PC-3 (cell line): ENCODE measurements around the gene CCN2. TPM values are rescaled to one million over a fixed set of nuclear protein-coding genes. Genes with fewer than 3 reads are reported as not detected.
"Not testable (repeated sequence)": the region's sequence is repeated elsewhere in the genome, so short reads cannot be mapped to it uniquely, and the experiment has no call there.

Source experiments
- ATAC-seq: fragments of 200-7000 bp; cut with Tn5 transposase; 2 replicates; pipeline ENCODE4 v1.9.1; 2020; ENCODE audit warnings: mild to moderate bottlenecking, moderate library complexity
- BruUV-seq: library from RNA; stranded (reverse); fragments of 400-500 nt; replicated peaks from 2 replicates; lab custom pipeline; 2021; lab: Mats Ljungman, UMichigan
- CTCF ChIA-PET: fragments of 300-600 bp; sonication (Branson Sonifier 250); formaldehyde crosslinking; loops from one replicate; lab custom pipeline; 2022; ENCODE audit warnings: antibody characterized with exemption; lab: Charles Lee
- POLR2A ChIA-PET: fragments of 300-600 bp; sonication (Branson Sonifier 250); formaldehyde crosslinking; loops from one replicate; lab custom pipeline; 2022; ENCODE audit warnings: antibody characterized with exemption; ENCODE audit not compliant: unreplicated experiment; lab: Charles Lee
- DNase-seq: peaks from one replicate; pipeline ENCODE4 v3.0.0-alpha.2; 2015
- H2AFZ ChIP-seq: fragments of 300-600 bp; sonication (generic); 2 replicates; pipeline ENCODE4 v1.6.0; 2016; ENCODE audit warnings: antibody characterized with exemption, low read length
- H3F3A ChIP-seq: fragments of 300-600 bp; sonication (generic); one replicate; pipeline ENCODE4 v1.6.0; 2017; ENCODE audit warnings: antibody characterized with exemption, low read length, control low read depth, mild to moderate bottlenecking; ENCODE audit not compliant: unreplicated experiment
- H3K27ac ChIP-seq: fragments of 300-600 bp; sonication (generic); 2 replicates; pipeline ENCODE4 v1.5.1; 2016; ENCODE audit warnings: mild to moderate bottlenecking, low read length
- H3K27me3 ChIP-seq: fragments of 300-600 bp; sonication (generic); 2 replicates; pipeline ENCODE4 v1.6.1; 2016; ENCODE audit warnings: low read length, mixed read lengths
- H3K36me3 ChIP-seq: fragments of 300-600 bp; sonication (generic); 2 replicates; pipeline ENCODE4 v1.6.1; 2016; ENCODE audit warnings: low read depth, mixed run types, low read length, mixed read lengths
- H3K4me1 ChIP-seq: fragments of 300-600 bp; sonication (generic); 2 replicates; pipeline ENCODE4 v1.5.1; 2016; ENCODE audit warnings: low read length; ENCODE audit not compliant: insufficient read depth
- H3K4me2 ChIP-seq: fragments of 300-600 bp; sonication (generic); 2 replicates; pipeline ENCODE4 v1.6.0; 2016; ENCODE audit warnings: low read length
- H3K4me3 ChIP-seq: fragments of 300-600 bp; sonication (generic); 2 replicates; pipeline ENCODE4 v1.5.1; 2016; ENCODE audit warnings: mild to moderate bottlenecking, low read length, mixed read lengths
- H3K79me2 ChIP-seq: fragments of 300-600 bp; sonication (generic); 2 replicates; pipeline ENCODE4 v1.6.1; 2017; ENCODE audit warnings: low read length, mixed read lengths
- H3K9ac ChIP-seq: fragments of 300-600 bp; sonication (generic); 2 replicates; pipeline ENCODE4 v1.6.0; 2016; ENCODE audit warnings: mild to moderate bottlenecking, low read length
- H3K9me2 ChIP-seq: fragments of 300-600 bp; sonication (generic); replicated peaks from 2 replicates; pipeline ENCODE4 v1.6.1; 2016; ENCODE audit warnings: mixed run types, low read length, mixed read lengths
- H3K9me3 ChIP-seq: fragments of 300-600 bp; sonication (generic); 2 replicates; pipeline ENCODE4 v1.6.1; 2016; ENCODE audit warnings: low read length, mixed read lengths
- H4K20me1 ChIP-seq: fragments of 300-600 bp; sonication (generic); 2 replicates; pipeline ENCODE4 v1.6.1; 2016; ENCODE audit warnings: low read length, mixed read lengths
- CTCF ChIP-seq: fragments of 300-600 bp; sonication (generic); conservative IDR thresholded peaks from 2 replicates; pipeline ENCODE4 v1.5.1; 2017; ENCODE audit warnings: antibody characterized with exemption, low read depth, mild to moderate bottlenecking, low read length
- EZH2 ChIP-seq: fragments of 300-600 bp; sonication (generic); IDR thresholded peaks from one replicate; pipeline ENCODE4 v1.6.1; 2017; ENCODE audit warnings: antibody characterized with exemption, mild to moderate bottlenecking, low read length; ENCODE audit not compliant: unreplicated experiment
- EZH2phosphoT487 ChIP-seq: fragments of 300-600 bp; sonication (generic); IDR thresholded peaks from 2 replicates; pipeline ENCODE4 v1.6.1; 2018; ENCODE audit warnings: mild to moderate bottlenecking, antibody characterized with exemption, low read length, borderline replicate concordance
- intact Hi-C: fragments of 100-400 bp; cut with micrococcal nuclease; formaldehyde crosslinking; loops from 2 replicates; pipeline ENCODE4 v1.9.0; 2023
- total RNA-seq: library from RNA; depleted of rRNA; stranded (reverse); fragments of >200 nt; gene quantifications from 2 replicates; pipeline ENCODE4 v1.2.3, GENCODE V29; 2014

CCN2 gene
- total RNA-seq, 1 experiment from 2014 or later, result 33.2 TPM

DNA sequence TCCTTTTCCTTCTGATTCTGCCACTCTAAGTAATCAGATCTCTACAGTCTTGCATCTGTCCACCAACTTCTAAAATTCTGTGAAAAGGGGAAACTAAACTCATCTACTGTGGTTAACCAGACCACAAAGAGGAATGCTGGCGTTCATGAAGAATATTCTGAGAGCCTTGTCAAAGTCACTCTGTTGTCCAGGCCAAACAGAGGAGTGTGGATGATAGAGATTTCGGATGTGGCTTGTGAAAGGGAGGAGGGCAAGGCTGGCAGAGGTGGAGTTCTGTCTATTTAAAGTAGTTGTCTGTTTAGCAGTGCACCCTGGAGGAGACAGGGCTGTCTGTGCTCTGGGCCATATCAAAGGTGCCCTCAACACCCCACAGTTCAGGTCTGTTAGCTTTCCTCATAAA lies 33.9 kb downstream of the CCN2 start:
- no peaks in the 10 kb centered on the region for H3K9me2 ChIP-seq
- no peaks in the 10 kb centered on the region for H4K20me1 ChIP-seq
- TF ChIP-seq CTCF (no peak), EZH2 (no peak), EZH2phosphoT487 (no peak)
- no peaks in the 10 kb centered on the region for H3K27me3 ChIP-seq
- intact Hi-C loops, result loop anchor here (5.0 kb wide), 1 partner anchor 565 kb away; no protein-coding TSS in a partner anchor
- no peak for ATAC-seq
- CTCF ChIA-PET, result no interaction called here
- no TSS peak for BruUV-seq
- H2AFZ ChIP-seq, result no peak overlapping the region
- H3K4me2 ChIP-seq, result no peak overlapping the region
- H3K9me3 ChIP-seq, result no peaks in the 10 kb centered on the region
- POLR2A ChIA-PET, result no interaction called here
- DNase-seq, result no peak
- H3K4me1 ChIP-seq, result peaks cover 9% of the 10 kb centered on the region
- no peaks in the 10 kb centered on the region for H3K79me2 ChIP-seq
- no peak overlapping the region for H3K4me3 ChIP-seq
- no peak overlapping the region for H3K27ac ChIP-seq
- H3K9ac ChIP-seq, result no peak overlapping the region
- no peaks in the 10 kb centered on the region for H3F3A ChIP-seq
- H3K36me3 ChIP-seq, result no peaks in the 10 kb centered on the region

GRCh38 chr6:131916847-131917246 lies 34.3 kb downstream of the CCN2 start:
- no peak overlapping the region for H3K27ac ChIP-seq
- H3K9ac ChIP-seq, result no peak overlapping the region
- BruUV-seq, result no TSS peak
- ATAC-seq (no peak), DNase-seq (no peak)
- ChIA-PET CTCF (no interaction called here), POLR2A (no interaction called here)
- no peaks in the 10 kb centered on the region for H3K27me3 ChIP-seq
- no peak overlapping the region for H3K4me3 ChIP-seq
- intact Hi-C loops, result loop anchor here (5.0 kb wide), 1 partner anchor 565 kb away; no protein-coding TSS in a partner anchor
- TF ChIP-seq CTCF (no peak), EZH2phosphoT487 (no peak), EZH2 (no peak)
- H2AFZ ChIP-seq, result no peak overlapping the region
- H3K79me2 ChIP-seq, result no peaks in the 10 kb centered on the region
- no peak overlapping the region for H3K4me2 ChIP-seq
- no peaks in the 10 kb centered on the region for H3F3A ChIP-seq
- H4K20me1 ChIP-seq, result no peaks in the 10 kb centered on the region
- H3K36me3 ChIP-seq, result no peaks in the 10 kb centered on the region
- H3K9me3 ChIP-seq, result no peaks in the 10 kb centered on the region
- no peaks in the 10 kb centered on the region for H3K9me2 ChIP-seq
- peaks cover 9% of the 10 kb centered on the region for H3K4me1 ChIP-seq

DNA sequence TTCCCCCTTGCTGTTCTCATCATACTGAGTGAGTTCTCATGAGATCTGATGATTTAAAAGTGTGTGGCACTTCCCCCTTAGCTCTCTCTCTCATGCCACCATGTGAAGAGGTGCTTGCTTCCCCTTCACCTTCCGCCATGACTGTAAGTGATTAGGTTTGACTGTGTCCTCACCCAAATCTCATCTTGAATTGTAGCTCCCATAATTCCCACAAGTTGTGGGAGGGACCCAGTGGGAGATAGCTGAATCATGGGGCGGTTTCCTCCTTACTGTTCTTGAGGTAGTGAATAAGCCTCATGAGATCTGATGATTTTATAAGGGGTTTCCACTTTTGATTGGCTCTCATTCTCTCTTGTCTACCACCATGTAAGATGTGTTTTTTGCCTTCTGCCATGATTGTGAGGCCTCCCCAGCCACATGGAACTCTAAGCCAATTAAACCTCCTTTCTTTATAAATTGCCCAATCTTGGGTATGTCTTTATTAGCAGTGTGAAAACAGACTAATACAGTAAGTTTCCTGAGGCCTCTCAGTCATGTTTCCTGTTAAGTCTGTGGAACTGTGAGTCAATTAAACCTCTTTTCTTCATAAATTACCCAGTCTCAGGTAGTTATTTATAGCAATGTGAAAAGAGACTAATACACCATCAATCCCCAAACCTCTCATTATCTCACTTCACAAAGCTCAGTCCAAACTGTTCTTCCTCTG lies 34.9 kb downstream of the CCN2 start:
- DNase-seq, H3K9me3 ChIP-seq, H3K36me3 ChIP-seq, H3K27me3 ChIP-seq, H3K4me3 ChIP-seq, POLR2A ChIA-PET, BruUV-seq, H3K4me2 ChIP-seq, H3K4me1 ChIP-seq, ATAC-seq, H3F3A ChIP-seq, H4K20me1 ChIP-seq, H3K27ac ChIP-seq, H3K79me2 ChIP-seq, H3K9ac ChIP-seq, H3K9me2 ChIP-seq: not testable (repeated sequence)
- peak overlapping the region; percentile 72; the same call in 1 of the 2 replicates for H2AFZ ChIP-seq
- intact Hi-C loops, result loop anchor here (5.0 kb wide), 1 partner anchor 566 kb away; no protein-coding TSS in a partner anchor
- CTCF ChIA-PET, result interaction anchor here (0.9 kb wide), 1 partner anchor 133 kb away, joined by 3 read pairs; no protein-coding TSS in a partner anchor
